ENCODE measurements around the gene IL22.

IL22 gene

GRCh38 chr12:68264158-68264855, 10.9 kb upstream of the IL22 start:
- no peak for DNase-seq (ENCODE audit: low spot score)

DNA sequence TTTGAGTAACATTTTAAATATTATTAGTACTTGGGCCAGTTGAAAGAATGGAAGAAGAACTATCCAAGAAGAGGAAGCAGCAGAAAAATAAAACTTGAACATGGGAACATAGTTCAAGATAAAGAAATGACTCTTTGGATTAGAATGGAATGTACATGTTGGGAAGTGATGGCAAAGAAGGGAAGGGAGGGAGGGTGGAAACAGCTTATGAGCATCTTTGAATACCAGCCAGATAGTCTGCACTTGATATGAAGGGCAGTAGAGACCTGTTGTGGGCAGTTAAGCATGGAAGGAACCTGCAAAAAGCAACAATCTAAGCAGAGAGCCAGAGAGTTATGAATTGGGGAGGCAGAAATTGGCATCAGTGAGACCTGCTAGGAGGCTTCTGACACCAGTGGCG, 10.0 kb upstream of the IL22 start:
- DNase-seq (ENCODE audit: low spot score), result no peak

- DNase-seq (ENCODE audit: low spot score), result no peak
Measured at GRCh38 chr12:68261896-68262295, 8.5 kb upstream of the IL22 start.

- no peak for DNase-seq (ENCODE audit: low spot score)
Measured at GRCh38 chr12:68260153-68260552, 6.7 kb upstream of the IL22 start.

- no peak for DNase-seq (ENCODE audit: low spot score)
Measured at GRCh38 chr12:68259318-68259940, 6.0 kb upstream of the IL22 start.

DNA sequence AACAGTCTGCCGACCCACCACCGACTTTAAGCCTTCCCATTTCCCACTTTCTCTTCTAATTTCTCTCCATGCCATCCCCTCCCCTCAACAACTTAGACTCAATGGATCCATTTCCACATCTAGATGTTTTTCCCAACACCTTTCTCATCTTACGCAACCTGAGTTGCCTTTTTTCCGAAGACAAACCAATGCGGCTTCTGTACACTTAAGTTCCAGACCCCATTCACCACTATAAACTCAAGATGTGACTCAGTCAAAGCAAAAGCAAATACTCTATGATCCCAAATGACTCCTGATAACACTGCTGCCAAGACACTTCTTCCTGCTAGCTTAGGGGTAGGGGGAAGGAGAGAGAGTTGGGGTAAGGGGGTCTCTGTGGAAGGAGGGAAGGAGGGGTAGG, 1.3 kb downstream of the IL22 start:
- no peak for DNase-seq (ENCODE audit: low spot score)

DNA sequence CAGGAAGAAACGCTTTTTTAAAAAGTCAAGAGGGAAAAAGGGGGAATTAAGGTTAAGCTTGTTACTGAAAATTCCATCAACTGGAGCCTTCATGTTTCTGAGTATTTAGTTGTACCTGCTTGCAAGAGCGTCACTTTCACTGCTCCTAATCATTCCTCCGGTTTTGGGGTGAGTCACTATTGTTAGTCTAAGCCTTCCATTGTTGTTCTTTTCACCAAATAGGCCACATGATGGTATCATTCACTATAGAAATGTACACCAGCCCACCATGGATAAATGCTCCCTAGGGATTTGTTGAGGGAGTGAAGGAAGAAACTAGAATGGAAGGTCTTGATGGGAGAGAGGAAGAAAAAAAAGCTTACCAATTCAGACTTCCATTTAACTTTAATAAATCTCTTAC, 3.0 kb downstream of the IL22 start:
- no peak for DNase-seq (ENCODE audit: low spot score)

DNA sequence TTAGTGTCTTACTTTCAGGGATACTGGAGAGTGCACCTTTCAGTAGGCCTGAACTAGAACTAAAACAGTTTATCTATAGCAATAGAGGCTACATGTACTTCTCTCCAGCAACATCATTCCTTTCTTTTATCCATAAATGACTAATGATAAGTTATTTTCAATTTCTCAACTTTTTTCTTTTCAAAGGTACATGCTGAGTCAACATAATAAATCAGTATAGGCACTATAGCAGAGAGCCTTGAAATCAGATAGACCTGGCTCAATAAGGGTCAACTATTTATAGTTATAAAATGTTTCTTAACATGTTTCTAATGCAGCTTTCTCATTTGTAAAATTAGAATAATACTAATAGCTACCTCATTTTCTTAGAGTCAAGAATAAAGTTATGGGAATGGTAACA, 5.6 kb downstream of the IL22 start:
- DNase-seq (ENCODE audit: low spot score), result no peak

GRCh38 chr12:68246350-68246749, 7.1 kb downstream of the IL22 start:
- no peak for DNase-seq (ENCODE audit: low spot score)

DNA sequence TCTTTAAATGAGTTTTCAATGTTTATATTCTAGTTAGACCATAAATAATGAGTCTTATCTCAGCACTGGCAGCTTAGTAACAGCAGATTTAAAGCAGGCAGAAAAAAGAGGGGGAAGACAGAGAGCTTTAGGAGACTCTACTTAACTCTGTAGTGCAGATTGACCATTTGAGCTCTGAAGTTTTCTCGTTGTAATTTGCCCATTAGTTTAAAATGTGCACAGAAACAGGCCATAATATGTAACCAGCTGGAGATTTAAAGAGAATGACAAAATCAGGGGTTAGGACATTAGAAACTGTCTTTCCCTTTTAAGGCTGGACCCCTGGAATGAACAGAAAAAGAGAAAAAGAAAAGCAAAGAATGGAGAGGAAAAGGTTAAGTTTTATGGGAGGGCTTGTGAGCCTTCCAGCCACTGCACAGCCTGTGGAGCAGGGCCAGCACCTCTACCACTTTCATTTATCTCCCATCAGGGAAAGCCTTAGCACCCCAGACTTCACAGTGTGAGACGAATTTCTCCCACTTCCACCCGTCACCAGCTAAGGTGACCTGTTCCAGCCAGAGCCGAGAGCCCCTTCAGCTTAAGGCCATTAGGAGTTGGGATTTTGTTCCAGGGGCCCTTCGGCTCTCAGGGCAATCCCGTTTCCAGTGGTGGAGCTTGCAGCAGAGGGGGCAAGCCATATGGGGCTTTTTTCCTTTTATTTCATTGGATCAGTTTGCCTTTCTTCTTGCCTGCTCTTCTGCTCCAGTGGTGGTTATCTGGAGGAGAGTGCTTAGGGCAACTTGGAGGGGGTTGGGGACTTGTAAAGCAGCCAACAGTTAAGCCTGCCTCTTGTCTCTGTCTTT, 8.0 kb downstream of the IL22 start:
- no peak for DNase-seq (ENCODE audit: low spot score)

- DNase-seq (ENCODE audit: low spot score), result no peak
Measured at GRCh38 chr12:68242777-68243176, 10.6 kb downstream of the IL22 start.

GRCh38 chr12:68240975-68241374, 12.4 kb downstream of the IL22 start:
- no peak for DNase-seq (ENCODE audit: low spot score)

DNA sequence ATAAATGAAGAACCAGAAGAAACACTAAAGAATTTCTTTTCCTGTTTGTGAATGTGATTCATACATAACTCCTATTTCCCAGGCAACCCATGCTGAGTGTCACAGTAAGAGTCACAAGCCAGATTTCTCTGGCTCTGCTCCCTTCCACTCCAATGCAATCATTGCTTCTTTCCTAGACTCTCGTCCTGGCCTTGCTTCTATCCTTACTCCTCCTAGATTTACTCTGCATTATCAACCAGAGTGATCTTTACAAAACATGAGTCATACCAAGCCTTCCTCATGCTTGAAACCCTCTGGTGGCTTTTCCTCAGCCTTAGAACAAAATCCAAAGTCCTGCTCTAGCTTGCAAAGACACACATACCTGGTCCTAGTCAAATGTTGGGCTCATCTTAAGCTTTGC, 13.3 kb downstream of the IL22 start:
- no peak for DNase-seq (ENCODE audit: low spot score)

- no peak for DNase-seq (ENCODE audit: low spot score)
Measured at GRCh38 chr12:68239309-68239982, 14.0 kb downstream of the IL22 start.

- no peak for DNase-seq (ENCODE audit: low spot score)
Measured at GRCh38 chr12:68237619-68238018, 15.8 kb downstream of the IL22 start.

DNA sequence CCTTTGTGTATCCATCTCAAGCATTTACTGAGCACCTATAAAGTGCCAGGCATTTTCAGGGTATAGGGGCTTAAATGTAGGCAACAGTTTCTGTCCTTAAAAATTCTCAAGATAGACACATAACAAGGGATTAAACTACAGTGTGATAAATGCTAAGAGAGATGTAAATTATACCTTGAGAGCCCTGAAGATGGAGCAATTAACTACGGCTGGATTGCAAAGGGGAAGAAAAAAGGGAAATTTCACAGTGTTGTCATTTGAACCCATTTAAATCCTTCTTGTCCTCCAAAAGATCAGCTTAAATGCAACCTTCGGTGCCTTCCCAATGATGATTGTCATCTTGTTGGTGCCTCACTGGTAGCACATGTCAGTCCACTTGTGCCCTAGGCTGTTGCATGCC, 16.3 kb downstream of the IL22 start:
- DNase-seq (ENCODE audit: low spot score), result no peak

GRCh38 chr12:68236421-68237059, 16.9 kb downstream of the IL22 start:
- DNase-seq (ENCODE audit: low spot score), result no peak

GRCh38 chr12:68235576-68235975, 17.8 kb downstream of the IL22 start:
- no peak for DNase-seq (ENCODE audit: low spot score)

- no peak for DNase-seq (ENCODE audit: low spot score)
Measured at GRCh38 chr12:68234140-68234539, 19.3 kb downstream of the IL22 start.

DNA sequence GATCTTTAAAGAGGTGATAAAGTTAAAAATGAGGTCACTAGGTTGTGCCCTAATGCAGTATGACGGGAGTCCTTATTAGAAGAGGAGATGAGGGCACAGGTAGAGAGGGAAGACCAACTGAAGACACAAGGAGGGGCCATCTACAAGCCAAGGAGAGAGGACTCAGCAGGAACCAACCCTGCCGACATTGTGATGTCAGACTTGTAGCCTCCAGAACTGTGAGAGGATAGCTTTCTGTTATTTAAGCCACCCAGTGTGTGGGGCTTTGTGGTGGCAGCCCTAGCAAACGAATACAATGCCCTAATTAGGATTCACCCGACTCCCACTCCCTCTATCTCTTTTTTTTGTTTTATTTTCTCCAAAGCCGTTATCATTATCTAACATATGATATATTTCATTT, 19.9 kb downstream of the IL22 start:
- DNase-seq (ENCODE audit: low spot score), result no peak

GRCh38 chr12:68231691-68232090, 21.7 kb downstream of the IL22 start:
- no peak for DNase-seq (ENCODE audit: low spot score)

DNA sequence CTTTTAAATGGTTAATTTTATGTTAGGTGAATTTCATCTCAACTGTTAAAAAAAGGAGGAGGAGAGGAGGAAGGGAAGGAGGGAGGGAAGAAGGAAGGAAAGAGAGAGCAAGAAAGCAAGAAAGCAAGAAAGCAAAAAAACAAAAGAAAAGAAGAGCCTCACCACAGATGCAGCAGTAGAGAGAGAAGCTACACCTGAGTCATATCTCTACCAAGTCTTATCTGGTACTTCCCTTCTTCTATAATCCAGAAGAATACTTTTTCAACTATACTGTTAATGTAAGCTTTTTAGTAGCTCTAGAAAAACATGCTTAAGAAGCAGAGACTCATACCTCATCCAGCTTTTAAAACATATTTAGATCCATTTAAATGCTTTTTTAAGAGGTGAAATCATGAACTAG, 22.2 kb downstream of the IL22 start:
- DNase-seq (ENCODE audit: low spot score), result no peak

Measured in globus pallidus (tissue), 1 donor.